ENCODE measurements around the gene TRIM71. TPM values are rescaled to one million over a fixed set of nuclear protein-coding genes. Genes with fewer than 3 reads are reported as not detected.
A peak's percentile ranks its signal among the peaks of the same experiment; 100 is the strongest.

TRIM71 gene
- total RNA-seq, 2 donors from 2014 or later: 154 to 169 TPM

- H3K27ac Mint-ChIP-seq: no peak overlapping the region
- Histone ChIP-seq H3K27me3 (ENCODE audit: control insufficient read depth, insufficient read depth, low read length, poor library complexity, severe bottlenecking) (no peaks in the 10 kb centered on the region), H3K4me3 (ENCODE audit: low read length) (no peak overlapping the region), H3K36me3 (ENCODE audit: control insufficient read depth, insufficient read depth, low read length) (no peaks in the 10 kb centered on the region), H3K27ac (ENCODE audit: low read depth, low read length) (no peak overlapping the region), H3K9me3 (ENCODE audit: control insufficient read depth, low read length) (no peaks in the 10 kb centered on the region), H3K4me1 (ENCODE audit: control insufficient read depth, insufficient read depth, low read length) (peaks cover 57% of the 10 kb centered on the region), H3K9ac (ENCODE audit: extremely low read depth, low read length, poor library complexity, severe bottlenecking) (no peak overlapping the region)
- H3K27me3 Mint-ChIP-seq (ENCODE audit: insufficient read depth): no peaks in the 10 kb centered on the region
- H3K4me3 Mint-ChIP-seq: peak overlapping the region; percentile 25
- H3K9me3 Mint-ChIP-seq: no peaks in the 10 kb centered on the region
- peaks cover 7% of the 10 kb centered on the region for H3K36me3 Mint-ChIP-seq (ENCODE audit: low read depth)
- no peak for TF ChIP-seq CTCF (conservative IDR thresholded peaks at IDR 0.05)
- peaks cover 86% of the 10 kb centered on the region for H3K4me1 Mint-ChIP-seq
- WGBS, 2 experiments (ENCODE audit: insufficient coverage in 1 of 2, insufficient read length in 1 of 2): 79% methylated on average over 1 of the region's 1 CpG; no CpG with 5 or more reads in 1 of the 2 experiments
- no peak for DNase-seq
These were observed 29.7 kb downstream of the TRIM71 start for GRCh38 chr3:32847528-32847927.

GRCh38 chr3:32848215-32848614, 30.4 kb downstream of the TRIM71 start:
- H3K9me3 ChIP-seq (ENCODE audit: control insufficient read depth, low read length): no peaks in the 10 kb centered on the region
- no peaks in the 10 kb centered on the region for H3K27me3 Mint-ChIP-seq (ENCODE audit: insufficient read depth)
- no peak for DNase-seq
- H3K4me1 ChIP-seq (ENCODE audit: control insufficient read depth, insufficient read depth, low read length): peaks cover 50% of the 10 kb centered on the region
- H3K36me3 Mint-ChIP-seq (ENCODE audit: low read depth): peaks cover 8% of the 10 kb centered on the region
- H3K27ac ChIP-seq (ENCODE audit: low read depth, low read length): no peak overlapping the region
- H3K9me3 Mint-ChIP-seq: no peaks in the 10 kb centered on the region
- peak overlapping the region; percentile 94 for H3K27ac Mint-ChIP-seq
- H3K27me3 ChIP-seq (ENCODE audit: control insufficient read depth, insufficient read depth, low read length, poor library complexity, severe bottlenecking): no peaks in the 10 kb centered on the region
- H3K9ac ChIP-seq (ENCODE audit: extremely low read depth, low read length, poor library complexity, severe bottlenecking): no peak overlapping the region
- peaks cover 79% of the 10 kb centered on the region for H3K4me1 Mint-ChIP-seq
- H3K4me3 ChIP-seq (ENCODE audit: low read length): peak overlapping the region; percentile 50
- peak overlapping the region; percentile 25 for H3K4me3 Mint-ChIP-seq
- 33 to 47% methylated on average over 2 to 4 of the region's 4 CpGs for WGBS, 2 experiments (ENCODE audit: insufficient coverage in 1 of 2, insufficient read length in 1 of 2)
- no peak for TF ChIP-seq CTCF (conservative IDR thresholded peaks at IDR 0.05)
- H3K36me3 ChIP-seq (ENCODE audit: control insufficient read depth, insufficient read depth, low read length): no peaks in the 10 kb centered on the region

GRCh38 chr3:32849046-32849445, 31.2 kb downstream of the TRIM71 start:
- WGBS, 2 experiments (ENCODE audit: insufficient coverage in 1 of 2, insufficient read length in 1 of 2): 78 to 82% methylated on average over 3 to 4 of the region's 4 CpGs
- no peaks in the 10 kb centered on the region for H3K36me3 ChIP-seq (ENCODE audit: control insufficient read depth, insufficient read depth, low read length)
- H3K27ac ChIP-seq (ENCODE audit: low read depth, low read length): no peak overlapping the region
- no peaks in the 10 kb centered on the region for H3K9me3 ChIP-seq (ENCODE audit: control insufficient read depth, low read length)
- no peak for DNase-seq
- peaks cover 47% of the 10 kb centered on the region for H3K4me1 ChIP-seq (ENCODE audit: control insufficient read depth, insufficient read depth, low read length)
- no peak overlapping the region for H3K9ac ChIP-seq (ENCODE audit: extremely low read depth, low read length, poor library complexity, severe bottlenecking)
- peaks cover 14% of the 10 kb centered on the region for H3K36me3 Mint-ChIP-seq (ENCODE audit: low read depth)
- peaks cover 81% of the 10 kb centered on the region for H3K4me1 Mint-ChIP-seq
- H3K27ac Mint-ChIP-seq: peak overlapping the region; percentile 94
- H3K4me3 ChIP-seq (ENCODE audit: low read length): peak overlapping the region; percentile 50
- H3K9me3 Mint-ChIP-seq: no peaks in the 10 kb centered on the region
- H3K27me3 Mint-ChIP-seq (ENCODE audit: insufficient read depth): no peaks in the 10 kb centered on the region
- H3K4me3 Mint-ChIP-seq: peak overlapping the region; percentile 25
- TF ChIP-seq CTCF (conservative IDR thresholded peaks at IDR 0.05): no peak
- no peaks in the 10 kb centered on the region for H3K27me3 ChIP-seq (ENCODE audit: control insufficient read depth, insufficient read depth, low read length, poor library complexity, severe bottlenecking)
